T-cell (primary cell): Measurements from ENCODE around the gene HSD17B2. TPM values are rescaled to one million over a fixed set of nuclear protein-coding genes. Genes with fewer than 3 reads are reported as not detected.
"Not testable (repeated sequence)": the region's sequence is repeated elsewhere in the genome, so short reads cannot be mapped to it uniquely, and the experiment has no call there.

ENCODE experiments used
- ATAC-seq, 4 experiments: fragments of 200-7000 bp in 3 of 4; fragments of 150-1000 bp in 1 of 4; cut with Tn5 transposase; replicated peaks in 1 of 4; 1 replicate in 3 of 4; 2 replicates in 1 of 4; pipeline ENCODE4 v1.10.0; 2021; ENCODE audit warnings: moderate library complexity in 3 of 4, mild to moderate bottlenecking in 2 of 4, moderate number of reproducible peaks in 1 of 4
- CTCF ChIA-PET, 2 donors: fragments of 300-600 bp; sonication (Branson Sonifier 250); formaldehyde crosslinking; loops; one replicate each; lab custom pipeline; 2022; ENCODE audit warnings: antibody characterized with exemption in 2 of 2; lab: Charles Lee
- POLR2A ChIA-PET, 2 donors: fragments of 300-600 bp; sonication (Branson Sonifier 250); formaldehyde crosslinking; loops; one replicate each; lab custom pipeline; 2022; ENCODE audit warnings: antibody characterized with exemption in 2 of 2; lab: Charles Lee
- DNase-seq, 35 experiments: peaks; one replicate each; pipeline versions ENCODE4 v3.0.0 to v3.0.0-alpha.2; 2013 to 2023
- H3K27ac ChIP-seq: one replicate; pipeline ENCODE4 v1.5.1; 2013; ENCODE audit warnings: low read length
- H3K27me3 ChIP-seq, 2 experiments: replicated peaks in 1 of 2; 1 replicate in 1 of 2; 2 replicates in 1 of 2; pipeline versions ENCODE4 v1.6.1 to v1.7.0; 2013; ENCODE audit warnings: low read length in 1 of 2, mixed read lengths in 1 of 2; ENCODE audit not compliant: control insufficient read depth in 2 of 2, insufficient read depth in 2 of 2; ENCODE audit errors: extremely low read depth in 1 of 2
- H3K36me3 ChIP-seq, 2 donors: 1 replicate in 1 of 2; 2 replicates in 1 of 2; pipeline versions ENCODE4 v1.6.1 to v1.7.0; 2013; ENCODE audit warnings: low read length in 1 of 2; ENCODE audit not compliant: control insufficient read depth in 2 of 2, insufficient read depth in 1 of 2; ENCODE audit errors: extremely low read depth in 1 of 2
- H3K4me1 ChIP-seq, 2 experiments: 1 replicate in 1 of 2; 2 replicates in 1 of 2; pipeline versions ENCODE4 v1.6.1 to v1.7.0; 2013; ENCODE audit warnings: low read length in 2 of 2, mixed read lengths in 1 of 2; ENCODE audit not compliant: insufficient read depth in 2 of 2, control insufficient read depth in 1 of 2; ENCODE audit errors: extremely low read depth in 1 of 2
- H3K4me3 ChIP-seq, 2 donors: 1 replicate in 1 of 2; 2 replicates in 1 of 2; pipeline versions ENCODE4 v1.5.1 to v1.7.0; 2013; ENCODE audit warnings: mild to moderate bottlenecking in 2 of 2, low read length in 1 of 2, moderate library complexity in 1 of 2; ENCODE audit not compliant: control insufficient read depth in 1 of 2; ENCODE audit errors: extremely low read depth in 1 of 2
- H3K9me3 ChIP-seq: 2 replicates; pipeline ENCODE4 v1.7.0; 2013
- H3K27ac Mint-ChIP-seq, 2 donors: one replicate each; pipeline ENCODE4 v1.8.0; 2020 to 2021; ENCODE audit warnings: mild to moderate bottlenecking in 2 of 2, mixed read lengths in 2 of 2
- H3K27me3 Mint-ChIP-seq, 2 donors: one replicate each; pipeline ENCODE4 v1.8.0; 2021 to 2022; ENCODE audit warnings: mixed read lengths in 2 of 2
- H3K36me3 Mint-ChIP-seq: one replicate; pipeline ENCODE4 v1.8.0; 2021; ENCODE audit warnings: mixed read lengths
- H3K4me1 Mint-ChIP-seq, 3 donors: one replicate each; pipeline ENCODE4 v1.8.0; 2020 to 2022; ENCODE audit warnings: mixed read lengths in 3 of 3, mild to moderate bottlenecking in 1 of 3
- H3K4me3 Mint-ChIP-seq, 3 donors: one replicate each; pipeline ENCODE4 v1.8.0; 2020 to 2022; ENCODE audit warnings: mild to moderate bottlenecking in 3 of 3, mixed read lengths in 3 of 3, moderate library complexity in 3 of 3
- H3K9me3 Mint-ChIP-seq, 3 donors: one replicate each; pipeline ENCODE4 v1.8.0; 2020 to 2022; ENCODE audit warnings: mixed read lengths in 3 of 3
- WGBS: methylation state at CpG from one replicate; pipeline ENCODE4 v1.1.5; 2013; ENCODE audit warnings: missing lambda C conversion rate; ENCODE audit not compliant: insufficient coverage; 5-methylcytosine and 5-hydroxymethylcytosine counted together
- total RNA-seq, 35 experiments: library from RNA in 6 of 35; stranded (reverse) in 6 of 35; fragments of 120-200 nt in 1 of 35; gene quantifications; one replicate each; pipeline versions ENCODE4 v1.2.1 to v1.2.4 and lab custom pipeline; 2013 to 2026

The HSD17B2 gene
- total RNA-seq, 5 donors from 2014 or later (not counting 1 experiment from before 2014, with no cell fraction given) = not detected

DNA sequence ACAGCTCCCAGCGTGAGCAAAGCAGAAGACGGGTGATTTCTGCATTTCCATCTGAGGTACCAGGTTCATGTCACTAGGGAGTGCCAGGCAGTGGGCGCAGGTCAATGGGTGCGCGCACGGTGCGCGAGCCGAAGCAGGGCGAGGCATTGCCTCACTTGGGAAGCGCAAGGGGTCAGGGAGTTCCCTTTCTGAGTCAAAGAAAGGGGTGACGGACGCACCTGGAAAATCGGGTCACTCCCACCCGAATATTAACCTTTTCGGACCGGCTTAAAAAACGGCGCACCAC is 104.2 kb downstream of the HSD17B2 start:
- H3K4me3 ChIP-seq, DNase-seq, H3K36me3 ChIP-seq, H3K27ac ChIP-seq, H3K4me1 ChIP-seq, H3K9me3 Mint-ChIP-seq, H3K9me3 ChIP-seq, H3K27me3 Mint-ChIP-seq, CTCF ChIA-PET, POLR2A ChIA-PET, ATAC-seq, H3K27me3 ChIP-seq: not testable (repeated sequence)
- peak overlapping the region; percentile 7 to 73 for H3K27ac Mint-ChIP-seq
- H3K4me1 Mint-ChIP-seq = peaks cover 13 to 19% (median 15%) of the 10 kb centered on the region in 3 donors
- H3K4me3 Mint-ChIP-seq = peak overlapping the region; percentile 58 to 61 (median 60)
- H3K36me3 Mint-ChIP-seq = peaks cover 24% of the 10 kb centered on the region
- WGBS = 85% methylated on average over 11 of the region's 19 CpGs

DNA sequence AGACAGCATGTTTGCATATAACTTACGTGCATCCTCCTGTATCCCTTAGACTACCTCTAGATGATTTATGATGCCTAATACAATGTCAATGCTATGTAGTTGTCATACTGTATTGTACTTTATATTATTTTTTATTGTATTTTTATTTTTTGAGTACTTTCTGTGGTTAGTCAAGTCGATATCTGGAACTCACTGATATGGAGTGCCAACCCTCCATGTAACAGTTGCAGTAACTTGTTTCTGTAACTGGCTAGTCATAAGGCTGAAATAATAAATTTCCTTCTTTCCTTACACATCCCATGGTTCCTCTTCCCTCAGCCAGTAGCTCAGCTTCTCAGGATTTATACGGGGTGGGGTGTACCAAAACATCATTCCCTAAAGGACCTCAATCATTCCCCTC is 111.5 kb downstream of the HSD17B2 start:
- peaks cover 0 to 4% (median 0%) of the 10 kb centered on the region in 3 donors for H3K4me1 Mint-ChIP-seq
- Histone ChIP-seq H3K36me3 (peaks cover 9 to 30% of the 10 kb centered on the region in 2 donors), H3K4me3 (no peak overlapping the region), H3K27me3 (no peaks in the 10 kb centered on the region), H3K27ac (no peak overlapping the region), H3K9me3 (no peaks in the 10 kb centered on the region), H3K4me1 (no peaks in the 10 kb centered on the region)
- H3K27me3 Mint-ChIP-seq = no peaks in the 10 kb centered on the region
- no CpG with 5 or more reads among the region's 3 CpGs for WGBS
- no peak for ATAC-seq
- ChIA-PET POLR2A (no interaction called here), CTCF (no interaction called here)
- H3K27ac Mint-ChIP-seq = no peak overlapping the region
- no peak for DNase-seq
- no peaks in the 10 kb centered on the region for H3K9me3 Mint-ChIP-seq
- peaks cover 53% of the 10 kb centered on the region for H3K36me3 Mint-ChIP-seq
- H3K4me3 Mint-ChIP-seq = no peak overlapping the region

DNA sequence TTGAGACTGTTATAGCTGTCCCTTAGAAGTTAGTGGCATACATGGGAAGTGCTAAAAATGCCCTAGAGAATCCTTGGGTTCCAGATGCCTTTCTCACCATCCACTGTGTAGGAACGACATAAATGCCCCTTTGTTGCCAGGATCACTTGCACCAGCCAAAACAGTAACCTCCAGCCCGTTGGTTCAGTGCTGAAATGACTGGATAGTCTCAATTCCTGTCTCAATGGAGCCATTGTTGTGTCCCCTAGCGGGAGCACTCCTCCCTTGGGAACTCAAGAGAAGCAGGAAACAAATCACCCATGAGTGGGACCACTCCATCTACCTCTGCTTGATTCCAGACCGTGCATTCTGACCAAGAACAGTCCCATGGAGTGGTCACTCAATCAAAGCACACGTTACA is 111.9 kb downstream of the HSD17B2 start:
- Mint-ChIP-seq H3K4me1 (peaks cover 0 to 4% (median under 1%) of the 10 kb centered on the region in 3 donors), H3K27me3 (no peaks in the 10 kb centered on the region), H3K4me3 (no peak overlapping the region), H3K36me3 (peaks cover 53% of the 10 kb centered on the region), H3K27ac (no peak overlapping the region), H3K9me3 (no peaks in the 10 kb centered on the region)
- no peaks in the 10 kb centered on the region for H3K4me1 ChIP-seq
- H3K9me3 ChIP-seq = no peaks in the 10 kb centered on the region
- no peak overlapping the region for H3K4me3 ChIP-seq
- H3K27ac ChIP-seq = no peak overlapping the region
- ChIA-PET CTCF (no interaction called here), POLR2A (no interaction called here)
- WGBS = 80% methylated on average over 4 of the region's 5 CpGs
- peaks cover 9 to 30% of the 10 kb centered on the region in 2 donors for H3K36me3 ChIP-seq
- no peak for ATAC-seq
- H3K27me3 ChIP-seq = no peaks in the 10 kb centered on the region
- no peak for DNase-seq

DNA sequence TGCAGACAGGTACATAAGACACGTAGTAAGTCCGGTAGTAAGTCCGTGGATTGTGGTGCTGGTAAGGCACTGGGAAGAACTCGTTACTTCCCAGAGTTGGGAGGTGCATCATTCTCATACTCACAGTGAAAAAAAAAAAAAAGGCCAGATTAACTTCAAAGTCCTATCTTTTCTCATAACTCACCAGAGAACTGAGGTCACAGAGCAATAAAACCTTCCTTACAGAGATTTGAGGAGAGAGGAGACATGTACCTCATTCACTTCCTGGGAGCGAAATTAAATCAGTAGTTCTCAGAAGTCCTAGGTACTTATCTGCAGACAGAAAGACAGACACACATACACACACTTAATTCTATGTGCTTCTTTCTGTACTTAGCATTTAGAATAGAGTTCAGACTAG is 112.5 kb downstream of the HSD17B2 start:
- ATAC-seq = no peak
- H3K27ac Mint-ChIP-seq = no peak overlapping the region
- Histone ChIP-seq H3K4me3 (no peak overlapping the region), H3K36me3 (peaks cover 9 to 30% of the 10 kb centered on the region in 2 donors), H3K4me1 (no peaks in the 10 kb centered on the region), H3K27me3 (no peaks in the 10 kb centered on the region), H3K27ac (no peak overlapping the region), H3K9me3 (no peaks in the 10 kb centered on the region)
- POLR2A ChIA-PET = no interaction called here
- WGBS = no CpG with 5 or more reads among the region's 5 CpGs
- H3K36me3 Mint-ChIP-seq = peaks cover 54% of the 10 kb centered on the region
- CTCF ChIA-PET = no interaction called here
- H3K27me3 Mint-ChIP-seq = no peaks in the 10 kb centered on the region
- H3K9me3 Mint-ChIP-seq = no peaks in the 10 kb centered on the region
- peaks cover 0 to 4% (median 1%) of the 10 kb centered on the region in 3 donors for H3K4me1 Mint-ChIP-seq
- no peak for DNase-seq
- no peak overlapping the region for H3K4me3 Mint-ChIP-seq

Other genes with a start within 250 kb of the HSD17B2 start
- 1 to 10 TPM; 3.0 to 7.4 (median 5.0) TPM for gene SDR42E1, start 23.8 kb upstream of the HSD17B2 start, total RNA-seq
- 10 to 100 TPM; 12.0 to 28.9 (median 19.0) TPM for gene MPHOSPH6, start 135.0 kb downstream of the HSD17B2 start, total RNA-seq